Measurements from ENCODE around the gene MYB. TPM values are rescaled to one million over a fixed set of nuclear protein-coding genes. Genes with fewer than 3 reads are reported as not detected.

Gene MYB
- total RNA-seq, 2 experiments from 2014 or later, result 27.7 to 30.3 TPM

DNA sequence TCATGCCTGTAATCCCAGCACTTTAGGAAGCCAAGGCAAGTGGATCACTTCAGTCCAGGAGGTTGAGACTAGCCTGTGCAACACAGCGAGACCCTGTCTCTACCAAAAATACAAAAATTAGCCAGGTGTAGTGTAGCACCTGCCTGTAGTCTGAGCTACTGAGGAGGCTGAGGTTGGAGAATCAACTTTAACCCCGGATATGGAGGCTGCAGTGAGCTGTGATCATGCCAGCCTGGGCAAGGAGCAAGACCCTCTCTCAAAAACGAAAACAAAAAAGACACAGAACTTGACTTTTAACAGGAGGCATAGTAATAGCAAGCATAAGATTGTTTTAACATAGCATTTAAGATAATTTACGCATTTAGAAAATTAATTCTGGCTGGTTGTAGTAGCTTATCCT lies 32.5 kb downstream of the MYB start:
- H3K4me1 Mint-ChIP-seq, result peaks cover 42% of the 10 kb centered on the region
- no peak overlapping the region for H3K27ac Mint-ChIP-seq
- CTCF ChIA-PET, result interaction anchor here (1.0 to 1.5 kb wide), 2 partner anchors 8 to 16 kb away, joined by 3 to 4 read pairs; no protein-coding TSS in a partner anchor
- H3K9me3 Mint-ChIP-seq, result no peaks in the 10 kb centered on the region
- H3K4me3 Mint-ChIP-seq, result no peak overlapping the region
- no peaks in the 10 kb centered on the region for H3K27me3 Mint-ChIP-seq
- peaks cover 53% of the 10 kb centered on the region for H3K36me3 Mint-ChIP-seq (ENCODE audit: low read depth)
- DNase-seq, result no peak
- POLR2A ChIA-PET, result interaction anchor here (1.2 to 3.1 kb wide), 5 partner anchors 11 to 1076 kb away, joined by 5 to 14 read pairs (median 6); partner anchors contain the start of genes BCLAF1 and HBS1L

GRCh38 chr6:135215160-135215559 lies 34.1 kb downstream of the MYB start:
- ChIA-PET POLR2A (no interaction called here), CTCF (interaction anchor here (0.6 to 1.1 kb wide), 2 partner anchors 19 to 1242 kb away, joined by 3 read pairs; no protein-coding TSS in a partner anchor)
- DNase-seq, result no peak
- no peak overlapping the region for H3K4me3 Mint-ChIP-seq
- H3K4me1 Mint-ChIP-seq, result peaks cover 30% of the 10 kb centered on the region
- no peaks in the 10 kb centered on the region for H3K27me3 Mint-ChIP-seq
- no peaks in the 10 kb centered on the region for H3K9me3 Mint-ChIP-seq
- no peak overlapping the region for H3K27ac Mint-ChIP-seq
- peaks cover 56% of the 10 kb centered on the region for H3K36me3 Mint-ChIP-seq (ENCODE audit: low read depth)

DNA sequence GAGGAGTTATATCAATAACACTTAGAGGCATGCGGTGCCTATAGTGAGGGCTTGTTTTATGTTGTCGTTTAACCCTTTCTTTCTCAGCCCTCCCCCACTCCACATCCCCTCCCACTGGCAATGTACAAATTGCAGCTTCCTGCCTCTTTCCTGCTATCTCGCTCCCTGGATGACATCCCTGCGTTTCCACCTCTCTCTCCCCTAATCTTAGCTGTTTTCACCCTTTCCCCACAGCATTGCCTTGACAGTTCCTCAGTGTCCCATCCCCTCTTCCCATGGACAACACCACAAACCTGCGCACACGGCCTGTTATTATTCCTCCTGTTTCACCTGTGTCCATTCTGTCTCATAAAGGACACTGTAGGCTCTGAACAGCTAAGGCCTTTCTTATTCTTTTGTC lies 34.5 kb downstream of the MYB start:
- Mint-ChIP-seq H3K4me3 (no peak overlapping the region), H3K36me3 (ENCODE audit: low read depth) (peaks cover 52% of the 10 kb centered on the region), H3K4me1 (peaks cover 26% of the 10 kb centered on the region), H3K27ac (no peak overlapping the region), H3K9me3 (no peaks in the 10 kb centered on the region), H3K27me3 (no peaks in the 10 kb centered on the region)
- ChIA-PET POLR2A (no interaction called here), CTCF (interaction anchor here (1.5 kb wide), 1 partner anchor 15 kb away, joined by 3 read pairs; no protein-coding TSS in a partner anchor)
- DNase-seq, result no peak

GRCh38 chr6:135217663-135218062 lies 36.6 kb downstream of the MYB start:
- CTCF ChIA-PET, result interaction anchor here (0.7 kb wide), 1 partner anchor 33 kb away, joined by 3 read pairs; no protein-coding TSS in a partner anchor
- Mint-ChIP-seq H3K36me3 (ENCODE audit: low read depth) (peaks cover 42% of the 10 kb centered on the region), H3K27me3 (no peaks in the 10 kb centered on the region), H3K27ac (no peak overlapping the region), H3K4me3 (no peak overlapping the region), H3K9me3 (no peaks in the 10 kb centered on the region), H3K4me1 (peaks cover 11% of the 10 kb centered on the region)
- POLR2A ChIA-PET, result no interaction called here
- DNase-seq, result no peak

GRCh38 chr6:135219346-135219745 lies 38.2 kb downstream of the MYB start:
- peaks cover 15% of the 10 kb centered on the region for H3K4me1 Mint-ChIP-seq
- no peak overlapping the region for H3K27ac Mint-ChIP-seq

GRCh38 chr6:135221042-135221441 lies 39.9 kb downstream of the MYB start:
- H3K27me3 Mint-ChIP-seq, result no peaks in the 10 kb centered on the region
- no peak overlapping the region for H3K4me3 Mint-ChIP-seq
- CTCF ChIA-PET, result interaction anchor here (1.1 to 1.5 kb wide), 2 partner anchors 8 to 11 kb away, joined by 3 to 4 read pairs; no protein-coding TSS in a partner anchor

More at GRCh38 chr6:135219346-135219745, 38.2 kb downstream of the MYB start:
- Mint-ChIP-seq H3K4me3 (no peak overlapping the region), H3K27me3 (no peaks in the 10 kb centered on the region), H3K36me3 (ENCODE audit: low read depth) (peaks cover 45% of the 10 kb centered on the region), H3K9me3 (no peaks in the 10 kb centered on the region)
- no peak for DNase-seq
- POLR2A ChIA-PET, result no interaction called here
- CTCF ChIA-PET, result no interaction called here

GRCh38 chr6:135221505-135221904 lies 40.4 kb downstream of the MYB start:
- no peak for DNase-seq
- CTCF ChIA-PET, result interaction anchor here (1.1 to 1.5 kb wide), 2 partner anchors 8 to 12 kb away, joined by 3 to 4 read pairs; no protein-coding TSS in a partner anchor
- POLR2A ChIA-PET, result no interaction called here
- Mint-ChIP-seq H3K4me1 (peaks cover 16% of the 10 kb centered on the region), H3K4me3 (no peak overlapping the region), H3K27ac (no peak overlapping the region), H3K36me3 (ENCODE audit: low read depth) (peaks cover 36% of the 10 kb centered on the region), H3K27me3 (no peaks in the 10 kb centered on the region), H3K9me3 (no peaks in the 10 kb centered on the region)

More at GRCh38 chr6:135221042-135221441, 39.9 kb downstream of the MYB start:
- POLR2A ChIA-PET, result no interaction called here
- no peak overlapping the region for H3K27ac Mint-ChIP-seq
- peaks cover 15% of the 10 kb centered on the region for H3K4me1 Mint-ChIP-seq
- no peaks in the 10 kb centered on the region for H3K9me3 Mint-ChIP-seq
- no peak for DNase-seq
- peaks cover 38% of the 10 kb centered on the region for H3K36me3 Mint-ChIP-seq (ENCODE audit: low read depth)

GRCh38 chr6:135222623-135223022 lies 41.5 kb downstream of the MYB start:
- DNase-seq, result no peak
- Mint-ChIP-seq H3K9me3 (no peaks in the 10 kb centered on the region), H3K36me3 (ENCODE audit: low read depth) (peaks cover 30% of the 10 kb centered on the region), H3K4me3 (no peak overlapping the region), H3K4me1 (peaks cover 27% of the 10 kb centered on the region), H3K27ac (no peak overlapping the region), H3K27me3 (no peaks in the 10 kb centered on the region)
- ChIA-PET CTCF (no interaction called here), POLR2A (interaction anchor here (1.0 kb wide), 1 partner anchor 138 kb away, joined by 3 read pairs; no protein-coding TSS in a partner anchor)

GRCh38 chr6:135224037-135224647 lies 43.0 kb downstream of the MYB start:
- Mint-ChIP-seq H3K4me3 (peak overlapping the region; percentile 68), H3K36me3 (ENCODE audit: low read depth) (peaks cover 28% of the 10 kb centered on the region)
- POLR2A ChIA-PET, result interaction anchor here (0.6 to 2.1 kb wide), 6 partner anchors 10 to 1066 kb away, joined by 3 to 5 read pairs (median 4); partner anchors contain the start of genes HBS1L and MYB

DNA sequence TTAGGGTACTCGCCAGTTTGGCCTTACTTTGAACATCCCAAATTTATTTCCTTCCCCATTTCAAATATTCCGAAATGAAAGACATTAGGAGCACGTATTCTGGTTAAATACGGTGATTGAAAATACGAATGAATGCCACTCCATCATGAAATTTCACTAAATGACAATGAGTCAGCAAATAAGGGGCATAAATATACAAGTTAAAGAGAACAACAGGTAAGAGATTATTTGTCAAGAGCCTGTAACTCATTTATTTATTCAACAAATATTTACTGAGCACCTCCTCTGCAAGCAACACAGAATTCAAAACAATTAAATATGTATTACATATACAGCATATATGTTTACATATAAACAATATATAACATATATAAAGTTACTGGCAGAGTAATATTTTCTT lies 44.8 kb downstream of the MYB start:
- Mint-ChIP-seq H3K27ac (no peak overlapping the region), H3K27me3 (no peaks in the 10 kb centered on the region), H3K4me1 (peaks cover 45% of the 10 kb centered on the region), H3K36me3 (ENCODE audit: low read depth) (peaks cover 17% of the 10 kb centered on the region), H3K4me3 (no peak overlapping the region), H3K9me3 (no peaks in the 10 kb centered on the region)
- CTCF ChIA-PET, result no interaction called here
- DNase-seq, result no peak
- POLR2A ChIA-PET, result interaction anchor here (2.1 kb wide), 1 partner anchor 13 kb away, joined by 5 read pairs; no protein-coding TSS in a partner anchor

More at GRCh38 chr6:135224037-135224647, 43.0 kb downstream of the MYB start:
- CTCF ChIA-PET, result interaction anchor here (1.4 to 1.5 kb wide), 2 partner anchors 27 to 40 kb away, joined by 4 to 6 read pairs; no protein-coding TSS in a partner anchor
- Mint-ChIP-seq H3K9me3 (no peaks in the 10 kb centered on the region), H3K27me3 (no peaks in the 10 kb centered on the region), H3K27ac (peak overlapping the region; percentile 73), H3K4me1 (peaks cover 37% of the 10 kb centered on the region)
- no peak for DNase-seq

DNA sequence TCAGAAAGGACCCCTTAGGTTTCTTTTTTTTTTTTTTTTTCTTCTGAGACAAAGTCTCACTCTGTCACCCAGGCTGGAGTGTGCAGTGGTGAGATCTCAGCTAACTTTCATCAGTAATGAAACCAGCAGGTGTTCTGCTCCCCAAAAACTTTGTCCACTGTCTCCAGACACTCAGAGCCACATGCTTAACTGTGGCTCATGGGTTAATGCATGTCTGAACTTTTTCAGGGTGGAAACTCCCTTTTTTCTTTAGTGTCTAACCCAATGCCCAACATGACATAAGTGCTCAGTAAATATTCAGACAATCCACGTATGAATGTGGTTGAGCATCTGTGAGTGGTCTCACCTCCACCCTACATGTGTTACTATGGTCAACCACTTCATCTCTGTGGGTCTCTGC lies 45.4 kb downstream of the MYB start:
- Mint-ChIP-seq H3K36me3 (ENCODE audit: low read depth) (peaks cover 17% of the 10 kb centered on the region), H3K9me3 (no peaks in the 10 kb centered on the region), H3K27me3 (no peaks in the 10 kb centered on the region), H3K4me1 (peaks cover 51% of the 10 kb centered on the region), H3K4me3 (no peak overlapping the region), H3K27ac (no peak overlapping the region)
- no peak for DNase-seq
- POLR2A ChIA-PET, result interaction anchor here (0.7 kb wide), 1 partner anchor 17 kb away, joined by 3 read pairs; no protein-coding TSS in a partner anchor
- CTCF ChIA-PET, result no interaction called here

DNA sequence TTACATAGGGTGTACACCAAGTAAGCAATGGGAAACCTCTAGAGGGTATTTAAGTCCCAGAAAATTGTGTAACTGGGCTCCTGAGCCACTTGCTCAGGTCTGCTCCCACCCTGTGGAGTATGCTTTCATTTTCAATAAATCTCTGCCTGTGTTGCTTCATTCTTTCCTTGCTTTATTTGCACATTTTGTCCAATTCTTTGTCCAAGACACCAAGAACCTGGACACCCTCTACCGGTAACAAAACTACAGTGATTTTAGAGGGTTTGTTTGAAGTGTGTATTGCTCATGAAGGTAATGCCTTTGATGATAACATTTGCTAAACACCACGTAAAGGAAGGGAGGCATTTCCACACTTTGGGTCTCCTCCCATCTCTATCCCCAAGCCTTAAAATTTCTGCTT lies 46.2 kb downstream of the MYB start:
- no peak overlapping the region for H3K27ac Mint-ChIP-seq
- DNase-seq, result no peak

GRCh38 chr6:135227758-135228157 lies 46.6 kb downstream of the MYB start:
- ChIA-PET CTCF (no interaction called here), POLR2A (no interaction called here)
- Mint-ChIP-seq H3K27ac (no peak overlapping the region), H3K9me3 (no peaks in the 10 kb centered on the region), H3K4me1 (peaks cover 57% of the 10 kb centered on the region), H3K4me3 (no peak overlapping the region), H3K36me3 (ENCODE audit: low read depth) (peaks cover 15% of the 10 kb centered on the region), H3K27me3 (no peaks in the 10 kb centered on the region)
- DNase-seq, result no peak

More for the DNA sequence above, 46.2 kb downstream of the MYB start:
- peaks cover 59% of the 10 kb centered on the region for H3K4me1 Mint-ChIP-seq
- H3K36me3 Mint-ChIP-seq (ENCODE audit: low read depth), result peaks cover 17% of the 10 kb centered on the region
- H3K9me3 Mint-ChIP-seq, result no peaks in the 10 kb centered on the region
- H3K27me3 Mint-ChIP-seq, result no peaks in the 10 kb centered on the region
- no peak overlapping the region for H3K4me3 Mint-ChIP-seq
- POLR2A ChIA-PET, result no interaction called here
- CTCF ChIA-PET, result no interaction called here

Measured in activated CD4-positive, alpha-beta memory T cell treated with anti-CD3 and anti-CD28 coated beads, Interleukin-2, amount 10 ng/mL, durations not matched to agents 7 days and 5 days (primary cell).